GM10248 (cell line): ENCODE results near the gene CATSPER4.

Source experiments
- CTCF ChIA-PET: fragments of 300-600 bp; sonication (Branson Sonifier 250); formaldehyde crosslinking; extraction: SDS; loops from one replicate; lab custom pipeline; 2021; ENCODE audit warnings: antibody characterized with exemption; lab: Yijun Ruan, JAX
- POLR2A ChIA-PET: fragments of 350-650 bp; sonication (Branson Sonifier 250); formaldehyde crosslinking; extraction: SDS; loops from one replicate; lab custom pipeline; 2020; ENCODE audit warnings: antibody characterized with exemption; lab: Yijun Ruan, JAX
- DNase-seq: peaks from one replicate; pipeline ENCODE4 v3.0.0; 2012; ENCODE audit errors: extremely low spot score
- TF ChIP-seq, protein P1 (sequence below): IDR thresholded peaks from 2 replicates; pipeline ENCODE4 v1.5.1; 2012; ENCODE audit warnings: mild to moderate bottlenecking, low read depth; ENCODE audit errors: extremely low read depth, missing control alignments, control extremely low read depth

The CATSPER4 gene

DNA sequence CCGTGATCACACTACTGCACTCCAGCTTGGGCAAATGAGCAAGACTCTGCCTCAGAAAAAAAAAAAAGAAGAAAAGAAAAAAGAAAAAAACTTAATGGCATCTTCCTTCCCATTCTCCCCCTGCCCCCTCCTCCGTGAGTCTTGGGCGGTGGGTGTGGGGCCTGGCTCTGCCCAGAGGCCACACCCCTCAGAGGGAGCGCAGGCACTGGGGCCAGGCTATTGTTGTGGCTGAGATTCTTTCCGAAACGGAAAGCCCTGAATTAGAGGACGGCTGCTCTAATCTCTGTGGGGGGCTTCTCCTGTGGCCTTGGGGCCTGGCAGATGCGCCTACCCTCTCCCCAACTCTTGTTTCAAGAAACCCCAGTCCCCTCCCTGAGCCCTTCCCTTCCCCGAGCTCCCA, 35.7 kb upstream of the CATSPER4 start:
- POLR2A ChIA-PET = no interaction called here
- CTCF ChIA-PET = interaction anchor here (1.1 to 5.0 kb wide), 4 partner anchors 9 to 50 kb away, joined by 3 to 37 read pairs (median 6); partner anchors contain the start of gene ZNF593
- DNase-seq = no peak
- TF ChIP-seq, protein P1, sequence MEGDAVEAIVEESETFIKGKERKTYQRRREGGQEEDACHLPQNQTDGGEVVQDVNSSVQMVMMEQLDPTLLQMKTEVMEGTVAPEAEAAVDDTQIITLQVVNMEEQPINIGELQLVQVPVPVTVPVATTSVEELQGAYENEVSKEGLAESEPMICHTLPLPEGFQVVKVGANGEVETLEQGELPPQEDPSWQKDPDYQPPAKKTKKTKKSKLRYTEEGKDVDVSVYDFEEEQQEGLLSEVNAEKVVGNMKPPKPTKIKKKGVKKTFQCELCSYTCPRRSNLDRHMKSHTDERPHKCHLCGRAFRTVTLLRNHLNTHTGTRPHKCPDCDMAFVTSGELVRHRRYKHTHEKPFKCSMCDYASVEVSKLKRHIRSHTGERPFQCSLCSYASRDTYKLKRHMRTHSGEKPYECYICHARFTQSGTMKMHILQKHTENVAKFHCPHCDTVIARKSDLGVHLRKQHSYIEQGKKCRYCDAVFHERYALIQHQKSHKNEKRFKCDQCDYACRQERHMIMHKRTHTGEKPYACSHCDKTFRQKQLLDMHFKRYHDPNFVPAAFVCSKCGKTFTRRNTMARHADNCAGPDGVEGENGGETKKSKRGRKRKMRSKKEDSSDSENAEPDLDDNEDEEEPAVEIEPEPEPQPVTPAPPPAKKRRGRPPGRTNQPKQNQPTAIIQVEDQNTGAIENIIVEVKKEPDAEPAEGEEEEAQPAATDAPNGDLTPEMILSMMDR = no peak

DNA sequence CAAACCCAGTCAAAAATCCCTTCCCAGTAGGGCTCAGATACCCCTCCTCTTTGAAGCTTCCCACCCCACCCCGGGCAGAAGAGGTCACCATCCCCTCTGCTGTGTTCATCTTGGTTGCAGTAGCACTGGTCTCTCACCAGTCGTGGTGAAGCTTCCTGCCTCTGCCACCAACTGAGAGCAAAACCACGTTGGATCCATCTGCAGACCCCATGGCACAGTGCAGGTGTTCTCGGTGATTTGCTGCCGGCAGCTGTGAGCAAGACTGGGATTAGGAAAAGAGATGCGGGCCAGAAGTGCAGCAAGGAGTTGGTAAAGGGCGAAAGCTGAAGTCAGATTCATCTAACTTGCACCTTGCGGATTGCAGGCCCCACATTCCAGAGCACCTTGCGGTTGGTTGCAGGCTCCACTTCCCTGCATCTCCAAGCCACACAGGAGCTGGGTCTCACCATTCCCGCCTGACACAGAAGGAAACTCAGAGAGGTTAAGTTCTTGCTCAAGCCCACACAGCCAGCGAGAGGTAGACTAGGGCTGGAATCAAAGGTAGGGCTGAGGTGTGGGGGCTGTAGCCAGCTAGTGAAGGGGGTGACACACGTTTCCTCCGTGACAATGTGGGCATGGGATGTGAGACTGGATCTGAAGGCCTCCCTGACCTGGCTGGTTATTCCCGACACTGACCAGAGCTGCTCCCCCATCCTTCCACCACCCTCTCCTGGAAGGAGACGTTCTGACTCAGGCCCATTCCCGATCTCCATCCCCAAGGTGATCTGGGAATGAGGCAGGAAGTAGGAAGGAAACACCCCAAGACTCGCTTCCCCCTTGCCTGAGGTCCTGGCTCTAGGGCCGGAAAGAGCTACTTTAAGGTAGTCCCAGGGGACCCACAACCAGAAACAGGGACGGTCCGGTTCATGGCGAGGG, 34.8 kb upstream of the CATSPER4 start:
- ChIA-PET POLR2A (no interaction called here), CTCF (interaction anchor here (1.4 to 5.0 kb wide), 4 partner anchors 10 to 44 kb away, joined by 3 to 37 read pairs (median 6); partner anchors contain the start of genes PDIK1L and ZNF593)
- DNase-seq = peak; percentile 22
- TF ChIP-seq, protein P1 = no peak

DNA sequence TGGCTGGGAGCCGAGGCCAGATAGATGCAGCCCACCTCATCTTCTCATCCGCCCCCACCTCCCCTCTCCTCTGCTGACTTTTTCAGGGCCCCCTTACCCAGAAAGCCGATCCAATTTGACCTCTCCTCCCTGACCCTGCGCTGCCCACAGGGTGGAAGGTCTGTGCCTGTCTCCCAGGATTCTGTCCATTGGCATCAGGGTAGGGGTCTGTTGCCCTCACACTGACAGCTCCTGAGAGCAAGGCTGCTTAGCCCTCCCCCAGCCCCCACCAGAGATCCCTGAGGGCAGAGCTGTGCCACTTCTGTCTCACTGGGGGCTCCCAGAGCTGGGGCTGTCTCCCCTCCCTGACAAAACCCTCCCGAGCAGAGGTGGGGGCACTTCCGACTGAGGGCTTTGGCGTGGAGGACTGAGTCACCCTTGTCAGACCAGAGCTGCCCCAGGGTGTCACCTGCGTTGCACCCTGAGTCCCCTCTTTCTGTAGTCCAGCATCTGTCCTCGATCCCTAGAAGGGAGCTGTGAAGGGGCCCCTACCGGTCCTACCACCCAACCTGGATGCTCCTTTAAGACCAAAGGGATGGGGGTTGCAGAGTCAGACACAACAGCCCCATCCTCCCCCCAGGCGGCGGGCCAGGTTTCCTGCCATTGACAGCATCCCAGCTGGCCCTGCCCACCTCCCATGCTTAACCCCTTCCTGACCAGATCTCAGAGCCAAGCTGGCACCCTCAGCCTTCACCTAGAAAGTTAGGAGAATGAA, 33.9 kb upstream of the CATSPER4 start:
- DNase-seq = no peak
- POLR2A ChIA-PET = no interaction called here

DNA sequence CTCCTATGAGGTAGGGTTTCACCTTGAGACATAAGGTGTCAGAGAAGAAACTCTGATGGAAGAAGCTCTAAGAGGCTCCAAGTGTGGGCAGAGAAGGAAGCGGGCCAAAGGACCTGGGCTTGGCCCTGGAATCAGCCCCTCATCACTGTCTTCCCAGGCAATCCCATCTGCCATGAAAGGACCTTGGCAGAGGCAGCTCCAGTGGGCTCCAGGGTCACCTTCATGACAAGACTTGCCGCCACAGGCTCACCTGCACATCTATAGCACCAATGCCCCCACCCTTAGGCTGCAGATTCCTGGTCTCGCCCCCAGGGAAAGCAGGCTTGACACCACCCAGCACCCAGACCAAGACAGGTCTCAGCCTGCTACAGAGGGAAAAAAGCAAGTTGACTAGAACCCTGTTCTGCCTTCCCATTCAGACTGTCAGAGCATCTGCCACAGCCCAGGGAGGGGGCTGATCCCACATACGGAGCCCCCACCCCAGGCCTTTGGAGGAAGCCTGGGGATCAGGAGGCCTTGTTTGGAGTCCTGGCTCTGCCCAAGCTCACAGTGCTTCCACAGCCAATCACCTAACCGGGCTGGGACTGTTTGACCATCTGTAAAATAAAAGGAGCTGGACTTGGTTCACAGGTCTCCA, 32.0 kb upstream of the CATSPER4 start:
- POLR2A ChIA-PET = no interaction called here
- TF ChIP-seq, protein P1 = no peak
- CTCF ChIA-PET = interaction anchor here (1.5 to 5.0 kb wide), 3 partner anchors 12 to 54 kb away, joined by 4 to 37 read pairs (median 19); partner anchors contain the start of gene ZNF593
- DNase-seq = no peak

More for the DNA sequence above, 33.9 kb upstream of the CATSPER4 start:
- CTCF ChIA-PET = interaction anchor here (1.2 to 5.0 kb wide), 8 partner anchors 11 to 77 kb away, joined by 3 to 37 read pairs (median 5); partner anchors contain the start of genes CEP85, PDIK1L and ZNF593
- TF ChIP-seq, protein P1 = no peak

DNA sequence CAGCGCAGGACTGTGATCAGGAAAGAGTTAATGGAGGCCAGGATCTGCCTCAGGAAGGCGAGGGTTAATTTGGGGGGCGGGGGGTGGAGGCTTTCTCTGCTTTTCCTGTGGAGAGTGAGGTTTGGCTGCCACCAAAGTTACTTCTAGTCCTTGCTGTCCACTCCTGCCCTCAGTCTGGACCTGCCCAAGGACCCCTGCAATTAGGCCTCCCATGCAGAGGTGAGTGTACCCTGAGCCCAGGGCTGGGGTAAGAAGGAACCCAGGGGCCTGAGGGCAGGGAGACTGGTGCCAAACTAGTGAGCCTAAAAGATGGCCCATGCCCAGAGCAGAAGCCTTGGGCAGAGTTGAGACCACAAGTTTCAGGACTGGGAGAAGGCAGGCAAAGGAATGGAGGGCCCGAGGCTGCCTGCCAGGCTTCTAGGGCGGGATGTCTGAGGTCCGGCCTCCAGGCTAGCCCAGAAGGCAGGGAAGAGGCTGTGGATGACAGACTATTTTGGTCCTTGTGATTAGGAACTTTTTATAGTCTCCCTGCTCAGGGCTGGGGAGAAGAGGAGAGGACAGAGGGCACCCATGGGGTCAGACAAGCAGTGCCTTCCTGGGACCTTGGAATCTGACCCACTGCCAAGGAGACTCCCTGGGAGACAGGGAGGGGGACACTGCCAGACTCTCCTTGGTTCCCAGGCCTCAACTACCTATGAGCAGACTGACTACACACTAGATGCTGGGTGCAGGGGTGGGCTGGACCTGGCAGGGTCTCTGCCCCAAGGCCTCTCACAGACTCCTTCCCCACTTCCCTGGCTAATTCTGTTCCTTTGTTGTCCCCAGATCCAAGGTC, 31.3 kb upstream of the CATSPER4 start, which contains the start of gene FAM110D:
Gene FAM110D, plus strand, starts transcription at position 172 of the 835 bp plus-strand sequence. CDS start 2,213 bp downstream, outside the sequence.
- no peak for DNase-seq
- CTCF ChIA-PET = interaction anchor here (3.4 to 5.0 kb wide), 2 partner anchors 11 to 13 kb away, joined by 19 to 37 read pairs; partner anchors contain the start of gene ZNF593
- TF ChIP-seq, protein P1 = no peak
- POLR2A ChIA-PET = no interaction called here
